IPS DF 6.9 (cell line): ENCODE results near the gene PDE4A.
A peak's percentile ranks its signal among the peaks of the same experiment; 100 is the strongest.
"Not testable (repeated sequence)": the region's sequence is repeated elsewhere in the genome, so short reads cannot be mapped to it uniquely, and the experiment has no call there.

Experiments
- DNase-seq: peaks from one replicate; pipeline ENCODE4 v3.0.0-alpha.2; 2013; ENCODE audit warnings: low read depth, low spot score
- H3K27ac ChIP-seq: one replicate; pipeline ENCODE4 v1.5.1; 2013; ENCODE audit warnings: low read length, control low read depth
- H3K27me3 ChIP-seq: 2 replicates; pipeline ENCODE4 v1.6.1; 2013; ENCODE audit warnings: mild to moderate bottlenecking, low read length; ENCODE audit not compliant: control insufficient read depth, insufficient read depth
- H3K36me3 ChIP-seq: 2 replicates; pipeline ENCODE4 v1.6.1; 2013; ENCODE audit warnings: low read length; ENCODE audit not compliant: control insufficient read depth, insufficient read depth
- H3K4me1 ChIP-seq: 2 replicates; pipeline ENCODE4 v1.6.1; 2013; ENCODE audit warnings: low read length; ENCODE audit not compliant: control insufficient read depth, insufficient read depth
- H3K4me3 ChIP-seq: 2 replicates; pipeline ENCODE4 v1.5.1; 2013; ENCODE audit warnings: mild to moderate bottlenecking, low read length
- H3K9me3 ChIP-seq: 2 replicates; pipeline ENCODE4 v1.6.1; 2013; ENCODE audit warnings: low read length, inconsistent platforms; ENCODE audit not compliant: control insufficient read depth, insufficient read depth
- WGBS: extraction: QIAGEN DNeasy Blood & Tissue Kit; methylation state at CpG from one replicate; pipeline ENCODE4 v1.1.7; 2013; ENCODE audit warnings: mixed read lengths, missing lambda C conversion rate; ENCODE audit not compliant: insufficient read length, insufficient coverage; 5-methylcytosine and 5-hydroxymethylcytosine counted together

PDE4A gene

GRCh38 chr19:10450191-10450852 lies 30.0 kb downstream of the PDE4A start:
- no CpG with 5 or more reads among the region's 14 CpGs for WGBS
- Histone ChIP-seq H3K9me3 (no peaks in the 10 kb centered on the region), H3K27me3 (no peaks in the 10 kb centered on the region), H3K4me3 (no peak overlapping the region), H3K36me3 (no peaks in the 10 kb centered on the region), H3K27ac (no peak overlapping the region), H3K4me1 (no peaks in the 10 kb centered on the region; the same call in 1 of the 2 replicates)
- no peak for DNase-seq

DNA sequence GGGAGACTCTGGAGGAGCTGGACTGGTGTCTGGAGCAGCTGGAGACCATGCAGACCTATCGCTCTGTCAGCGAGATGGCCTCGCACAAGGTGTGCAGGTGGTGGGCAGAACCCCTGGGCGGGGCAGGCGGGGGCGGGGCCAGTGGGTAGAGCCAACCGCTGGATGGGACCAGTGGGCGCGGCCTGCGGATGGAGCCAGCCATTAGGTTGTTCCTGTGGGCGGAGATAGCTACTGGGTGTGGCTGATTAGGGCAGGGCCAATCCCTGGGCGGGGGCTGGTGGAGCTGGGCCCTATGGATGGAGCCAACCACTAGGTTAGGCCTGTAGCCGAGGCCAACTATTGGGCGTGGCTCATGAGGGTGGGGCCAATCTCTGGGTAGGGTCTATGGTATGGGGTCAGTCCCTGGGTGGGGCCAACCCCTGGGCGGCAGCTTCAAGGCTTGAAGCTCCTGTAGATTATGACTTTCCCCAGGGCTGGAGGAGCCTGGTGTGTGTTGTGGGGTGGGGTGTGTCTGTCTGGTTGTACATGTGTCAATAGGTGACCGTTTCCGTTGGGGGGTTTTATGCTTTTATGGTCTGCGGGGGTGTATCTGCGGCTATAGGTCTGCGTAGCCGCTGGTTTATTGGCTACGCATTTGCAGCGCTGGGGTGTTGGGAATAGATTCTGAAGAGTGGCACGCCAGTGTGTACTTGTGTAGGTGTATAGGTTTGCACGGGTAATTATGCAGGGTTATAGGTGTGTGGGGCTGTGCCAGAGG lies 30.7 kb downstream of the PDE4A start:
- Histone ChIP-seq H3K4me3 (no peak overlapping the region), H3K27me3 (no peaks in the 10 kb centered on the region), H3K9me3 (no peaks in the 10 kb centered on the region), H3K4me1 (no peaks in the 10 kb centered on the region; the same call in 1 of the 2 replicates), H3K27ac (no peak overlapping the region), H3K36me3 (no peaks in the 10 kb centered on the region)
- DNase-seq = peak; percentile 52
- WGBS = no CpG with 5 or more reads among the region's 25 CpGs

DNA sequence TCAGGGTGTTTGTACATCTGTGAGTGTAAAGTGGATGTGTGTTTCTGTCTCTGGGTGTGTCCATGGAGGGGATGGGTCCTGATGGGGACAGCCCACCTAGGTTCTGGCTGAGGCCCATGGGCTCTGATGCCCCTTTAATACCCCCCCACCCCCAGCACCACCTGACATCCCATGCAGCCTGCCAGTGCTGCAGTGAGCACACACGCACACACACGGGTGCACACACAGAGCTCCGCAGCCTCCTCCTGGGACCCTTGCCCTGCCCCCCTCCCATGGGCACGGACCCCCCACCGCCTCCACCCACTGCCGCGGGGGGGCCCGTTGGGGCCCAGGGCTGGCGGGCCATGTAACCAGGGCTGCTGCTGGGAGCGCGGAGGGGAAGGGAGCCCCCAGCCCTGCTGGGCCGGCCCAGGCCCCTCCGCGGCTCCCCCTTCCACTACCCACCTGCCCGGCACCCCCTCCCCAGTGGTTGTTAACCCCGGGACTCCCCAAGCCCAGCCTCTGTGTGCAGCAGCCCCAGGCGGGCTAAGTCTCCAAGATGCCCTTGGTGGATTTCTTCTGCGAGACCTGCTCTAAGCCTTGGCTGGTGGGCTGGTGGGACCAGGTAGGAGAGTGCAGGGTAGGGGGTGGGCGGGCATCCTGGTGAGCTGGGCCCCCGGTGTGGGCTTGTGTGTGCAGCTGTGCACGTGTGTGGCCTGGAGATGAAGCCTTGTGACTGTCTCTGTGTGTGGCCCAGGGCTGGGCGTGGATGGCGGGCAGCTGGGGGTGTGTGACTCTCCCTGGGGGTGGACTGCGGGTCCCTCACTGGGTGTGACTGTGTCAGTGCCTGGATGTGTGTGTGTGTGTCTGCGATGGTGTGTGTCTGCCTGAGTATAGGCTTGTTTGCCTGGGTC lies 32.6 kb downstream of the PDE4A start:
- Histone ChIP-seq H3K27me3 (no peaks in the 10 kb centered on the region), H3K9me3 (no peaks in the 10 kb centered on the region), H3K36me3 (no peaks in the 10 kb centered on the region), H3K27ac (no peak overlapping the region), H3K4me3 (no peak overlapping the region), H3K4me1 (no peaks in the 10 kb centered on the region; the same call in 1 of the 2 replicates)
- DNase-seq = no peak
- whole genome bisulfite sequencing = no CpG with 5 or more reads among the region's 25 CpGs

- no peaks in the 10 kb centered on the region; the same call in 1 of the 2 replicates for H3K4me1 ChIP-seq
- no CpG with 5 or more reads among the region's 4 CpGs for WGBS
- H3K4me3 ChIP-seq = no peak overlapping the region
- H3K27ac ChIP-seq = no peak overlapping the region
- H3K27me3 ChIP-seq = no peaks in the 10 kb centered on the region
- no peaks in the 10 kb centered on the region for H3K9me3 ChIP-seq
- DNase-seq = no peak
- H3K36me3 ChIP-seq = no peaks in the 10 kb centered on the region
These were observed 33.5 kb downstream of the PDE4A start for GRCh38 chr19:10453852-10454251.

GRCh38 chr19:10454267-10454666 lies 33.9 kb downstream of the PDE4A start:
- Histone ChIP-seq H3K9me3 (no peaks in the 10 kb centered on the region), H3K36me3 (no peaks in the 10 kb centered on the region), H3K4me1 (no peaks in the 10 kb centered on the region; the same call in 1 of the 2 replicates), H3K27me3 (no peaks in the 10 kb centered on the region), H3K4me3 (no peak overlapping the region), H3K27ac (no peak overlapping the region)
- DNase-seq = peak; percentile 55
- no CpG with 5 or more reads among the region's 5 CpGs for WGBS

DNA sequence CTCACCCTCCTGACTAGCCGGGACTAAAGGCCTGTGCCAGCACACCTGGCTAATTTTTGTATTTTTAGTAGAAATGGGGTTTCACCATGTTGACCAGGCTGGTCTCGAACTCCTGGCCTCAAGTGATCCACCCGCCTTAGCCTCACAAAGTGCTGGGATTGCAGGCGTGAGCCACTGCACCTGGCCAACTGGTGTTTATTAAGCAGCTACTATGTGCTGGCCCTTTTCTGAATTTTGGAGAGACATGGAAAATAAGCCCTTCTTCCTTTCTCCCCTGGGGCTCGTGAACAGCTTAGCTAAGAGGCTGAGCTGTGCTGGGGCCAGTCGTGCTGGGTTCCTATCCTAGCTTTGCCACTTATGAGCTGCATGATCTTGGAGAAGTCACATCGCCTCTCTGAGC lies 38.4 kb downstream of the PDE4A start:
- H3K27me3 ChIP-seq, H3K36me3 ChIP-seq, H3K4me1 ChIP-seq, H3K4me3 ChIP-seq, DNase-seq, H3K9me3 ChIP-seq, H3K27ac ChIP-seq: not testable (repeated sequence)
- no CpG with 5 or more reads among the region's 7 CpGs for WGBS

DNA sequence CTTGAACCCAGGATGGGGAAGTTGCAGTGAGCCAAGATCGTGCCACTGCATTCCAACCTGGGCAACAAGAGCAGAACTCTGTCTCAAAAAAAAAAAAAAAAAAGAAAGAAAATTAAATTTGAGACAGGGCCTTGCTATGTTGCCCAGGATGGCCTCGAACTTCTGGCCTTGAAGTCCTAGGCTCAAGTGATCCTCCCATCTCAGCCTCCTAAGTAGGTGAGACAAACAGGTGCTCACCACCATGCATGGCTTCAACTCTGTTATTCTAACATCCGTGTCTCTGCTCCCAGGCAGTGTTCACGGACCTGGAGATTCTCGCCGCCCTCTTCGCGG lies 40.3 kb downstream of the PDE4A start:
- no peaks in the 10 kb centered on the region for H3K9me3 ChIP-seq
- no peak for DNase-seq
- WGBS = no CpG with 5 or more reads among the region's 8 CpGs
- no peaks in the 10 kb centered on the region for H3K36me3 ChIP-seq
- no peaks in the 10 kb centered on the region for H3K27me3 ChIP-seq
- H3K27ac ChIP-seq = no peak overlapping the region
- H3K4me1 ChIP-seq = no peaks in the 10 kb centered on the region
- no peak overlapping the region for H3K4me3 ChIP-seq

GRCh38 chr19:10461047-10461949 lies 41.0 kb downstream of the PDE4A start:
- Histone ChIP-seq H3K27ac (no peak overlapping the region), H3K36me3 (no peaks in the 10 kb centered on the region), H3K27me3 (no peaks in the 10 kb centered on the region), H3K9me3 (no peaks in the 10 kb centered on the region), H3K4me1 (no peaks in the 10 kb centered on the region), H3K4me3 (peak overlapping the region; percentile 44; the same call in 1 of the 2 replicates)
- peak; percentile 54 for DNase-seq
- no CpG with 5 or more reads among the region's 45 CpGs for WGBS

DNA sequence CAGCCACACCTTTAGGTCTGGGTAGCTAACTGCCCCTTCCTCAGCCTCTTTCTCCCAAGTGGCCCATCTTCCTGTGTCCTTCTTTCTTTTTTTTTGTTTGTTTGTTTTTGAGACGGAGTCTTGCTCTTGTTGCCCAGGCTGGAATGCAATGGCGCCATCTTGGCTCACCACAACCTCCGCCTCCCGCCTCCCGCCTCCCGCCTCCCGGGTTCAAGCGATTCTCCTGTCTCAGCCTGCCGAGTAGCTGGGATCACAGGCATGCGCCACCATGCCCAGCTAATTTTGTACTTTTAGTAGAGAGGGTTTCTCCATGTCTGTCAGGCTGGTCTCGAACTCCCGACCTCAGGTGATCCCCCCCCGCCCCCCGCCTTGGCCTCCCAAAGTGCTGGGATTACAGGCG lies 41.7 kb downstream of the PDE4A start:
- WGBS = no CpG with 5 or more reads among the region's 15 CpGs
- not testable (repeated sequence) for H3K9me3 ChIP-seq, H3K4me1 ChIP-seq, H3K4me3 ChIP-seq, H3K27ac ChIP-seq, H3K36me3 ChIP-seq, H3K27me3 ChIP-seq, DNase-seq
